MM.1S (cell line): ENCODE measurements around the gene R3HDML.

Experiments
- CTCF ChIP-seq: fragments of 300-600 bp; sonication (generic); IDR thresholded peaks from 2 replicates; pipeline ENCODE4 v1.5.1; 2016; ENCODE audit warnings: antibody characterized with exemption, low read length, mixed read lengths
- EZH2 ChIP-seq: fragments of 300-600 bp; sonication (generic); optimal IDR thresholded peaks from 2 replicates; pipeline ENCODE3; 2017; ENCODE audit warnings: low read depth, mild to moderate bottlenecking, antibody characterized with exemption, low read length, mixed read lengths
- EZH2phosphoT487 ChIP-seq: fragments of 300-600 bp; sonication (generic); IDR thresholded peaks from 2 replicates; pipeline ENCODE4 v1.6.1; 2018; ENCODE audit warnings: antibody characterized with exemption, low read length

DNA sequence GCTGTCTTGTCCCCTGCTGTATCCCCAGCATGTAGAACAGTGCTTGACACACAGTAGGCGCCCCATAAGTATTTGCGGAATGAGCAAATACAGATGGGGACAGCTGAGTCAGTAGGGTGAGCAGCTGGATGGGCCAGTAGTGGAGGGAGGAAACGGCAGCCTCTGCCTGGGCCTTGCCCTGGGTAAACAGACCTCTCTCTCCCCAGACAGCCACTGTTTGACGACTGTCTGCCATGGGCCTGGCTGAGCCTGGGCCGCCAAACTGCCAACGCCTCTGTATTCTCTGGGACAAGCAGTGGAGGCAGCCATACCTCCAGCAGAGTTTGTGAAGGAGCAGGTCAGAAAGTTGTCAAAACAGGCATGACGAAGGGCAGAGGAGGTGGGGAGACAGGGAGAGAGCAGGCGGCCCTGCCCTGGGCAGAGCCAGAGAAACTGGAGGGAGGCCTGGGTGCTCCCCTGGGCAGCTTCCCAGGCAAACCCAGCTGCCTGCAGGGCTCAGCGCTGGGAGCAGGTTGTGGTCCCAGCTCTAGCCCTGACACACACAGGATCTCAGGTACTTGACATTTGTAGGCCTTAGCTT lies 33.9 kb downstream of the R3HDML start:
- no peak for TF ChIP-seq CTCF
- TF ChIP-seq EZH2 = no peak
- no peak for TF ChIP-seq EZH2phosphoT487
